ENCODE results near the gene PTRH1. TPM values are rescaled to one million over a fixed set of nuclear protein-coding genes. Genes with fewer than 3 reads are reported as not detected.

The PTRH1 gene
- total RNA-seq, result 10 to 100 TPM in 5 of 7 donors, 1 to 10 TPM in 2; 5.7 to 27.7 (median 11.1) TPM
- 10 to 100 TPM in 1 of 2 donors, 1 to 10 TPM in 1; 1.0 to 12.9 TPM for polyA plus RNA-seq
- long read RNA-seq, donor 1, transcript PTRH1-208 (5 exons, 814 nt), result major isoform, 9 of 18 reads
- long read RNA-seq, donor 1, partial matches to known transcripts, result 2 of 18 reads
- long read RNA-seq, donor 1, other reads (novel, unspliced or antisense), result 6 of 18 reads
- long read RNA-seq, donor 2, transcript PTRH1-208 (5 exons, 814 nt), result major isoform, 10 of 24 reads
- long read RNA-seq, donor 2, partial matches to known transcripts, result 14 of 24 reads
- long read RNA-seq, donor 2, other reads (novel, unspliced or antisense), result 0 of 24 reads
- long read RNA-seq, donor 3, transcript PTRH1-208 (5 exons, 814 nt), result major isoform, 13 of 22 reads
- long read RNA-seq, donor 3, partial matches to known transcripts, result 2 of 22 reads
- long read RNA-seq, donor 3, other reads (novel, unspliced or antisense), result 6 of 22 reads

GRCh38 chr9:127715470-127716337 is at the start of gene PTRH1, which contains the start of gene TTC16:
PTRH1 (minus strand) TSS chr9:127715663; CDS start chr9:127715639, 24 bp downstream.
TTC16 (plus strand) TSS chr9:127716079; CDS start chr9:127716146, 67 bp downstream.
- intact Hi-C loops (cut with DNase I), result no loop called here
- Histone ChIP-seq H3K4me1 (ENCODE audit: insufficient read depth) (peaks cover 8% of the 10 kb centered on the region), H3K9me3 (no peaks in the 10 kb centered on the region), H3K4me3 (peak within 1 kb of the TSS; percentile 77), H3K36me3 (no peaks in the 10 kb centered on the region), H3K27me3 (no peaks in the 10 kb centered on the region), H3K27ac (peak within 1 kb of the TSS in 1 of 2 donors; percentile 71)
- WGBS, 3 donors, result 1% methylated on average over 64 to 65 of the region's 65 CpGs
- peak; percentile 97 to 98 (median 98) for DNase-seq
- TF ChIP-seq POLR2A (IDR thresholded peaks at IDR 0.05) (peak; percentile 48), CTCF (IDR thresholded peaks at IDR 0.05) (no peak), EP300 (IDR thresholded peaks at IDR 0.05) (peak; percentile 57)

- H3K9me3 ChIP-seq, result no peaks in the 10 kb centered on the region
- 39 to 55% (median 40%) methylated on average over 7 of the region's 7 CpGs for WGBS, 3 donors
- no peak overlapping the region for H3K4me3 ChIP-seq
- H3K36me3 ChIP-seq, result no peaks in the 10 kb centered on the region
- H3K27me3 ChIP-seq, result no peaks in the 10 kb centered on the region
- H3K4me1 ChIP-seq (ENCODE audit: insufficient read depth), result no peaks in the 10 kb centered on the region
- H3K27ac ChIP-seq, result no peak overlapping the region
- no peak for TF ChIP-seq EP300 (IDR thresholded peaks at IDR 0.05)
- peak in 1 of 3 donors; percentile 5 for TF ChIP-seq CTCF (IDR thresholded peaks at IDR 0.05)
- intact Hi-C loops (cut with DNase I), result no loop called here
- peak in 1 of 5 donors; percentile 45 for DNase-seq
Measured at GRCh38 chr9:127763918-127764384, 48.5 kb upstream of the PTRH1 start.

GRCh38 chr9:127762111-127762676 is 46.7 kb upstream of the PTRH1 start:
- no peaks in the 10 kb centered on the region for H3K4me1 ChIP-seq (ENCODE audit: insufficient read depth)
- no peaks in the 10 kb centered on the region for H3K27me3 ChIP-seq
- intact Hi-C loops (cut with DNase I), result no loop called here
- no peak for DNase-seq
- WGBS, 3 donors, result 59 to 66% (median 62%) methylated on average over 16 of the region's 16 CpGs
- H3K36me3 ChIP-seq, result no peaks in the 10 kb centered on the region
- H3K27ac ChIP-seq, result no peak overlapping the region
- no peak overlapping the region for H3K4me3 ChIP-seq
- H3K9me3 ChIP-seq, result no peaks in the 10 kb centered on the region
- TF ChIP-seq CTCF (IDR thresholded peaks at IDR 0.05) (no peak), POLR2A (IDR thresholded peaks at IDR 0.05) (no peak), EP300 (IDR thresholded peaks at IDR 0.05) (no peak)

- intact Hi-C loops (cut with DNase I), result no loop called here
- no peak for DNase-seq
- Histone ChIP-seq H3K27me3 (no peaks in the 10 kb centered on the region), H3K4me1 (ENCODE audit: insufficient read depth) (no peaks in the 10 kb centered on the region), H3K4me3 (no peak overlapping the region), H3K27ac (no peak overlapping the region), H3K9me3 (no peaks in the 10 kb centered on the region), H3K36me3 (no peaks in the 10 kb centered on the region)
- WGBS, 3 donors, result 54 to 66% (median 56%) methylated on average over 5 of the region's 5 CpGs
- TF ChIP-seq CTCF (IDR thresholded peaks at IDR 0.05) (no peak), EP300 (IDR thresholded peaks at IDR 0.05) (no peak), POLR2A (IDR thresholded peaks at IDR 0.05) (no peak)
Measured at GRCh38 chr9:127761491-127761956, 46.1 kb upstream of the PTRH1 start.
